ENCODE results near the gene CMC2. TPM values are rescaled to one million over a fixed set of nuclear protein-coding genes. Genes with fewer than 3 reads are reported as not detected.

The CMC2 gene
- total and polyA plus RNA-seq, 9 of the 15 experiments (the other 6 are each of a cell fraction or from before 2014, with no cell fraction given) = 122 to 501 (median 172) TPM

GRCh38 chr16:81006813-81007695 is at the start of gene CMC2, which contains the start of gene CENPN (continued):
- TF ChIP-seq STAT6 (CRISPR knock-in tag; IDR thresholded peaks at IDR 0.05) (peak; percentile 82), NELFE (IDR thresholded peaks at IDR 0.05; ENCODE audit: insufficient read depth, insufficient read length) (no peak), MGA (IDR thresholded peaks at IDR 0.05) (peak; percentile 90), ZNF184 (CRISPR knock-in tag; IDR thresholded peaks at IDR 0.05) (no peak), ZNF12 (CRISPR knock-in tag; IDR thresholded peaks at IDR 0.05) (no peak; the same call in 1 of the 2 replicates), RFX7 (CRISPR knock-in tag; IDR thresholded peaks at IDR 0.05) (no peak), ZNF785 (CRISPR knock-in tag; IDR thresholded peaks at IDR 0.05) (no peak), NFXL1 (CRISPR knock-in tag; IDR thresholded peaks at IDR 0.05) (no peak), FOXM1 (IDR thresholded peaks at IDR 0.05; ENCODE audit: low read depth) (peak; percentile 96), FOXM1 (CRISPR knock-in tag; IDR thresholded peaks at IDR 0.05; ENCODE audit: low read depth) (peak; percentile 20; the same call in 1 of the 2 replicates), ZNF197 (CRISPR knock-in tag; IDR thresholded peaks at IDR 0.05; ENCODE audit: low read depth) (no peak), RUNX1 (IDR thresholded peaks at IDR 0.05; ENCODE audit: low read depth) (0 out of 2 replicates have a peak, but pooled peaks have one; percentile 51), NR2F6 (CRISPR knock-in tag; IDR thresholded peaks at IDR 0.05) (peak; percentile 18; the same call in 1 of the 2 replicates), CHD4 (IDR thresholded peaks at IDR 0.05; ENCODE audit: insufficient read depth, insufficient replicate concordance, low read depth, low read length, poor library complexity, severe bottlenecking) (no peak)
